ENCODE measurements around the gene SIRPB2. TPM values are rescaled to one million over a fixed set of nuclear protein-coding genes. Genes with fewer than 3 reads are reported as not detected.

The SIRPB2 gene
- not detected for total RNA-seq

DNA sequence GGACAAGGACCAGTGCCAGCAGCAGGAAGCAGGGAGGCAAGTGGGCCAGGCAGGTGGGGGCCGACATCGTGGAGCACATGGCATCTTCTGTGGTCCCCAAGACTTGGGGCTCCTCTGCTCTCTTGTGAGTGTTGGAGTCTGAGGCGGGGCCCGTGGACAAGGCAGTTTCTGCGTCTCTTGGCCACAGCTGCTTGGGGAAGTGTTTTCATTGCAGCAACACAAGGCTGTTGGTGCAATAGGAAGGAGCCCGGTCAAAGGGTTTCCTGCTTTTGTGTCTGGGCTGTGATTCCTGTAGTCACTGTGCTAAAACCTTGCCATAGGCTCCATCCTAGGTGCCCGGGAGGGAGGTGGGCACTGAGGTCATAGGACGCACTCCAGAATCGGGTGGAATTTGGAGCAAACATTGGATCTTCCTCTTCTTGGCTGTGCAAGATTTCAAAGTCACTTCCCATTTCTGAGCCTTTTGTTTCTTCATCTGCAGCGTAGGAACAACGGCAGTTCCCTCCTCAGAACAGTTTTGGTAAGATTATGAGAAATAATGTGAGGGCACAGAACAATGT is at the start of gene SIRPB2:
TSS of gene SIRPB2 (minus strand) at position 140 of the 560 bp plus-strand sequence. CDS start at position 79, 61 bp downstream.
- intact Hi-C loops (cut with micrococcal nuclease): no loop called here
- no peak for DNase-seq
- Mint-ChIP-seq H3K4me3 (no peak within 1 kb of the TSS), H3K36me3 (no peaks in the 10 kb centered on the region), H3K27ac (no peak within 1 kb of the TSS), H3K9me3 (no peaks in the 10 kb centered on the region), H3K4me1 (ENCODE audit: low read depth) (no peaks in the 10 kb centered on the region), H3K27me3 (peaks cover 18% of the 10 kb centered on the region)
- POLR2A ChIA-PET: no interaction called here
- CTCF ChIA-PET: interaction anchor here (0.8 to 1.5 kb wide), 3 partner anchors 12 to 286 kb away, joined by 3 to 8 read pairs (median 3); no protein-coding TSS in a partner anchor

DNA sequence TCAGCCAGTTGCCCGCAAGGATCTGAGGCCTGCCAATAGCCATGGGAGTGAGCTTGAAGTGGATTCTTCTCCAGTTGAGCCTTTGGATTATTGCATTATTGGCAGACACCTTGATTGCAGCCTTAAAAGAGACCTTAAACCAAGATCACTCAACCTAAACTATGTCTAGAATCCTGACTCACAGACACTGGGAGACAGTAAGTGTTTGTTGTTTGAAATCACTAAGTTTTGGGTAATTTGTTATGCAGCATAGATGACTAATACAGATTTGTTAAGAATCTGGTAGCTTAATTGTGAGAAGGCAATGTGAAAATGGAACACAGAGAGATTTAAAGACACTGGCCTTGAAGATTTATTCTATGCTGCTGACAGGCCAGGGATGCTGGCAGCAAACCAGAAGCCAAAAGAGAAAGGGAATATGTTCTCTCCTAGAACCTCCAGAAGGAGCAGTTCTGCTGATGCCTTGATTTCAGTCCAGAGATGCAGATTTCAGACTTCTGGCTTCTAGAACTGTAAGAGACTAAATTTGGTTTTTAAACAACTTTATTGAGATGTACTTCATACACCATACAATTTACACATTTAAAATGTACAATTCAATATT is 48.7 kb upstream of the SIRPB2 start:
- no peak overlapping the region for H3K27ac Mint-ChIP-seq
- DNase-seq: no peak

GRCh38 chr20:1538655-1539054 is 47.4 kb upstream of the SIRPB2 start:
- H3K4me1 Mint-ChIP-seq (ENCODE audit: low read depth): peaks cover 3% of the 10 kb centered on the region
- POLR2A ChIA-PET: no interaction called here
- H3K4me3 Mint-ChIP-seq: no peak overlapping the region
- no peak overlapping the region for H3K27ac Mint-ChIP-seq
- CTCF ChIA-PET: interaction anchor here (1.1 to 2.5 kb wide), 3 partner anchors 72 to 238 kb away, joined by 3 to 8 read pairs (median 6); partner anchors contain the start of gene NSFL1C
- no peaks in the 10 kb centered on the region for H3K27me3 Mint-ChIP-seq
- no peak for DNase-seq
- intact Hi-C loops (cut with micrococcal nuclease): no loop called here
- no peaks in the 10 kb centered on the region for H3K36me3 Mint-ChIP-seq
- peaks cover 8% of the 10 kb centered on the region for H3K9me3 Mint-ChIP-seq

More for the DNA sequence above, 48.7 kb upstream of the SIRPB2 start:
- peaks cover 3% of the 10 kb centered on the region for H3K4me1 Mint-ChIP-seq (ENCODE audit: low read depth)
- no peak overlapping the region for H3K4me3 Mint-ChIP-seq
- peaks cover 8% of the 10 kb centered on the region for H3K9me3 Mint-ChIP-seq
- ChIA-PET CTCF (interaction anchor here (1.4 to 2.5 kb wide), 2 partner anchors 36 to 224 kb away, joined by 4 to 6 read pairs; no protein-coding TSS in a partner anchor), POLR2A (no interaction called here)
- intact Hi-C loops (cut with micrococcal nuclease): no loop called here
- no peaks in the 10 kb centered on the region for H3K27me3 Mint-ChIP-seq
- H3K36me3 Mint-ChIP-seq: no peaks in the 10 kb centered on the region

DNA sequence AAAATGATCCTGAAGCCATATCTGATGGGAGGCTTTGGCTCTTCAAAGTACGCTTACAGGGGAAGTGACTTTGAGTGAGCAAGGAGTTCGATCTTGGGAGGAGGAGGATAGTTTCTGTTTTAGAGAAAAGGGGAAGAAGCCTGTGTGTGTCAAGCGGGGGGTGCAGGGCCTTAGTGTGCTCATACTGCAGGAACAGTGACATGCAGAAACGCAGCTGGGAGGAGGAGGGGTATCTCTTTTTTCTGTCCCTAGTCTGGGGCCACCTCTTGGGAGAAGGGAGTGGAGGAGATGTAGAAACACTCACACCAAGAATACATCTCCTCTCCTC is 46.5 kb upstream of the SIRPB2 start:
- no peak overlapping the region for H3K4me3 Mint-ChIP-seq
- no peak for DNase-seq
- H3K4me1 Mint-ChIP-seq (ENCODE audit: low read depth): peaks cover 3% of the 10 kb centered on the region
- ChIA-PET POLR2A (no interaction called here), CTCF (interaction anchor here (1.1 to 2.5 kb wide), 3 partner anchors 197 to 239 kb away, joined by 5 to 8 read pairs (median 6); no protein-coding TSS in a partner anchor)
- peaks cover 8% of the 10 kb centered on the region for H3K9me3 Mint-ChIP-seq
- intact Hi-C loops (cut with micrococcal nuclease): no loop called here
- H3K36me3 Mint-ChIP-seq: no peaks in the 10 kb centered on the region
- no peaks in the 10 kb centered on the region for H3K27me3 Mint-ChIP-seq
- H3K27ac Mint-ChIP-seq: no peak overlapping the region

- no peaks in the 10 kb centered on the region for H3K36me3 Mint-ChIP-seq
- peaks cover 3% of the 10 kb centered on the region for H3K4me1 Mint-ChIP-seq (ENCODE audit: low read depth)
- DNase-seq: no peak
- no peaks in the 10 kb centered on the region for H3K27me3 Mint-ChIP-seq
- POLR2A ChIA-PET: no interaction called here
- CTCF ChIA-PET: interaction anchor here (1.1 to 2.5 kb wide), 3 partner anchors 197 to 240 kb away, joined by 5 to 8 read pairs (median 6); no protein-coding TSS in a partner anchor
- intact Hi-C loops (cut with micrococcal nuclease): no loop called here
- H3K27ac Mint-ChIP-seq: no peak overlapping the region
- peaks cover 8% of the 10 kb centered on the region for H3K9me3 Mint-ChIP-seq
- no peak overlapping the region for H3K4me3 Mint-ChIP-seq
Observed at GRCh38 chr20:1536893-1537730, 45.9 kb upstream of the SIRPB2 start.

GRCh38 chr20:1535420-1536175 is 44.4 kb upstream of the SIRPB2 start:
- Mint-ChIP-seq H3K9me3 (peaks cover 5% of the 10 kb centered on the region), H3K4me1 (ENCODE audit: low read depth) (peaks cover 3% of the 10 kb centered on the region), H3K4me3 (no peak overlapping the region), H3K27ac (no peak overlapping the region), H3K36me3 (no peaks in the 10 kb centered on the region), H3K27me3 (no peaks in the 10 kb centered on the region)
- DNase-seq: no peak
- CTCF ChIA-PET: interaction anchor here (1.4 kb wide), 1 partner anchor 242 kb away, joined by 3 read pairs; no protein-coding TSS in a partner anchor
- intact Hi-C loops (cut with micrococcal nuclease): no loop called here
- POLR2A ChIA-PET: no interaction called here

DNA sequence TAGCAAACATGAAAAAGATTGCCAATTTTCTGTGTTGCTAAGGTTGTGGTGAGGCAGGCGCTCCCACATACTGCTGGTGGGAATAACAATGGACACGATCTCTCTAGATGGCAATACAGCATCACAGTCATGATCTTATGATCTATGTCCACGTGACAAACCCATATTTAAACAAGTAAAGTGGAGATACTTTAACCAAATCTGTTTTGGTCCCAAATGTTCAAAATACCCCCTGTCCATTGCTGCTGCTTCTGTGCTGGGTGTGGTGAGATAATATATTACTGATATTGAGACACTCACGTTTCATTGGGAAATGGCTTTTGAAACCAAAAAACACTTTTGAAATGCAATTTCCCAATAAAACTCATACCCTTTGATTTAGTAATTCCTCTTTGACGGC is 43.3 kb upstream of the SIRPB2 start:
- H3K9me3 Mint-ChIP-seq: no peaks in the 10 kb centered on the region
- POLR2A ChIA-PET: no interaction called here
- DNase-seq: no peak

GRCh38 chr20:1533059-1533458 is 41.8 kb upstream of the SIRPB2 start:
- Mint-ChIP-seq H3K36me3 (peaks cover 2% of the 10 kb centered on the region), H3K9me3 (no peaks in the 10 kb centered on the region), H3K27ac (no peak overlapping the region), H3K27me3 (peaks cover 4% of the 10 kb centered on the region), H3K4me1 (ENCODE audit: low read depth) (peaks cover 3% of the 10 kb centered on the region), H3K4me3 (no peak overlapping the region)
- intact Hi-C loops (cut with micrococcal nuclease): loop anchor here (1.0 kb wide), 2 partner anchors 201 to 244 kb away; no protein-coding TSS in a partner anchor
- CTCF ChIA-PET: interaction anchor here (0.6 to 2.3 kb wide), 5 partner anchors 201 to 244 kb away, joined by 4 to 12 read pairs (median 7); no protein-coding TSS in a partner anchor
- DNase-seq: no peak
- POLR2A ChIA-PET: no interaction called here

More for the DNA sequence above, 43.3 kb upstream of the SIRPB2 start:
- intact Hi-C loops (cut with micrococcal nuclease): no loop called here
- Mint-ChIP-seq H3K27me3 (no peaks in the 10 kb centered on the region), H3K4me1 (ENCODE audit: low read depth) (peaks cover 3% of the 10 kb centered on the region), H3K27ac (no peak overlapping the region), H3K36me3 (no peaks in the 10 kb centered on the region), H3K4me3 (no peak overlapping the region)
- CTCF ChIA-PET: interaction anchor here (1.5 to 2.3 kb wide), 5 partner anchors 25 to 243 kb away, joined by 5 to 12 read pairs (median 7); no protein-coding TSS in a partner anchor

- DNase-seq: no peak
- ChIA-PET POLR2A (no interaction called here), CTCF (interaction anchor here (1.0 kb wide), 1 partner anchor 206 kb away, joined by 3 read pairs; no protein-coding TSS in a partner anchor)
- Mint-ChIP-seq H3K4me3 (no peak overlapping the region), H3K4me1 (ENCODE audit: low read depth) (peaks cover 3% of the 10 kb centered on the region), H3K27ac (no peak overlapping the region), H3K9me3 (peaks cover 5% of the 10 kb centered on the region), H3K36me3 (peaks cover 2% of the 10 kb centered on the region), H3K27me3 (peaks cover 4% of the 10 kb centered on the region)
- intact Hi-C loops (cut with micrococcal nuclease): no loop called here
Observed at GRCh38 chr20:1528811-1529210, 37.6 kb upstream of the SIRPB2 start.

- no peak overlapping the region for H3K27ac Mint-ChIP-seq
- no peak overlapping the region for H3K4me3 Mint-ChIP-seq
- peaks cover 3% of the 10 kb centered on the region for H3K4me1 Mint-ChIP-seq (ENCODE audit: low read depth)
- intact Hi-C loops (cut with micrococcal nuclease): no loop called here
- ChIA-PET POLR2A (no interaction called here), CTCF (interaction anchor here (1.2 kb wide), 1 partner anchor 23 kb away, joined by 4 read pairs; no protein-coding TSS in a partner anchor)
- H3K36me3 Mint-ChIP-seq: peaks cover 2% of the 10 kb centered on the region
- DNase-seq: no peak
- peaks cover 4% of the 10 kb centered on the region for H3K27me3 Mint-ChIP-seq
- peaks cover 5% of the 10 kb centered on the region for H3K9me3 Mint-ChIP-seq
Observed at GRCh38 chr20:1527923-1528322, 36.7 kb upstream of the SIRPB2 start.

DNA sequence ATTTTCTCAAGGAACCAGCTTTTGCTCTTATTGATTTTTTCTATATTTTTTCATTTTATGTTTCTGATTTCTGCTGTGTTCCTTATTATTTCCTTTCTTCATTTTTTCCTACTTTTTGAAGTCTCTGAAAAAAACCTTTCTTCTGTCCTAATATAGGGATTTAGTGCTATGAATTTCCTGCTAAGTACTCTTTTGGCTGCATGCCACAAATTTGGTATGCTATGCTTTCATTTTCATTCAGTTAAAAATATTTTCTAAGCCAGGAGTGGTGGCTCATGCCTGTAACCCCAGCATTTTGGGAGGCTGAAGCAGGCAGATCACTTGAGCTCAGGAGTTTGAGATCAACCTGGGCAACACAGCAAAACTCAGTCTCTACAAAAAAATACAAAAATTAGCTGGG is 35.7 kb upstream of the SIRPB2 start:
- peaks cover 5% of the 10 kb centered on the region for H3K9me3 Mint-ChIP-seq
- H3K27ac Mint-ChIP-seq: no peak overlapping the region
- intact Hi-C loops (cut with micrococcal nuclease): no loop called here
- no peak for DNase-seq
- POLR2A ChIA-PET: no interaction called here
- H3K27me3 Mint-ChIP-seq: peaks cover 4% of the 10 kb centered on the region
- H3K4me3 Mint-ChIP-seq: no peak overlapping the region
- H3K4me1 Mint-ChIP-seq (ENCODE audit: low read depth): peaks cover 3% of the 10 kb centered on the region
- CTCF ChIA-PET: interaction anchor here (0.6 kb wide), 1 partner anchor 21 kb away, joined by 3 read pairs; no protein-coding TSS in a partner anchor
- H3K36me3 Mint-ChIP-seq: peaks cover 2% of the 10 kb centered on the region

All from activated CD4-positive, alpha-beta memory T cell treated with anti-CD3 and anti-CD28 coated beads for 36 hours (primary cell).